ENCODE results near the gene SHROOM3.

SHROOM3 gene

GRCh38 chr4:76624931-76625715 is 190.1 kb downstream of the SHROOM3 start:
- no peak for DNase-seq (ENCODE audit: low spot score)

GRCh38 chr4:76626686-76627465 is 191.8 kb downstream of the SHROOM3 start:
- peak; percentile 36 for DNase-seq (ENCODE audit: low spot score)

GRCh38 chr4:76628251-76628650 is 193.2 kb downstream of the SHROOM3 start:
- no peak for DNase-seq (ENCODE audit: low spot score)

GRCh38 chr4:76630741-76631140 is 195.7 kb downstream of the SHROOM3 start:
- no peak for DNase-seq (ENCODE audit: low spot score)

- no peak for DNase-seq (ENCODE audit: low spot score)
Observed at GRCh38 chr4:76634220-76634619, 199.2 kb downstream of the SHROOM3 start.

GRCh38 chr4:76637712-76638361 is 202.8 kb downstream of the SHROOM3 start:
- no peak for DNase-seq (ENCODE audit: low spot score)

GRCh38 chr4:76639288-76639687 is 204.3 kb downstream of the SHROOM3 start:
- no peak for DNase-seq (ENCODE audit: low spot score)

GRCh38 chr4:76640353-76640910 is 205.4 kb downstream of the SHROOM3 start:
- peak; percentile 93 for DNase-seq (ENCODE audit: low spot score)

GRCh38 chr4:76641351-76641750 is 206.3 kb downstream of the SHROOM3 start:
- no peak for DNase-seq (ENCODE audit: low spot score)

GRCh38 chr4:76641758-76642157 is 206.7 kb downstream of the SHROOM3 start:
- DNase-seq (ENCODE audit: low spot score): peak; percentile 36

- DNase-seq (ENCODE audit: low spot score): no peak
Observed at GRCh38 chr4:76644831-76645485, 209.9 kb downstream of the SHROOM3 start.

- no peak for DNase-seq (ENCODE audit: low spot score)
Observed at GRCh38 chr4:76649086-76649485, 214.1 kb downstream of the SHROOM3 start.

GRCh38 chr4:76651616-76652015 is 216.6 kb downstream of the SHROOM3 start:
- DNase-seq (ENCODE audit: low spot score): no peak

- DNase-seq (ENCODE audit: low spot score): no peak
Observed at GRCh38 chr4:76652389-76652788, 217.4 kb downstream of the SHROOM3 start.

GRCh38 chr4:76654084-76654483 is 219.1 kb downstream of the SHROOM3 start:
- DNase-seq (ENCODE audit: low spot score): no peak

- no peak for DNase-seq (ENCODE audit: low spot score)
Observed at GRCh38 chr4:76654791-76655190, 219.8 kb downstream of the SHROOM3 start.

- peak; percentile 53 for DNase-seq (ENCODE audit: low spot score)
Observed at GRCh38 chr4:76655566-76656479, 220.8 kb downstream of the SHROOM3 start.

- DNase-seq (ENCODE audit: low spot score): no peak
Observed at GRCh38 chr4:76657443-76657842, 222.4 kb downstream of the SHROOM3 start.

GRCh38 chr4:76658231-76659102 is 223.4 kb downstream of the SHROOM3 start:
- DNase-seq (ENCODE audit: low spot score): no peak

- no peak for DNase-seq (ENCODE audit: low spot score)
Observed at GRCh38 chr4:76659103-76659490, 224.1 kb downstream of the SHROOM3 start.

Measured in cerebellar cortex (tissue), 1 donor.